Measurements from ENCODE around the gene CTNNA3.

Gene CTNNA3

GRCh38 chr10:66880826-66881225 is 815.2 kb downstream of the CTNNA3 start:
- no peak for DNase-seq

GRCh38 chr10:66880292-66880691 is 815.7 kb downstream of the CTNNA3 start:
- no peak for DNase-seq

GRCh38 chr10:66877361-66877760 is 818.6 kb downstream of the CTNNA3 start:
- DNase-seq = no peak

- no peak for DNase-seq
Observed at GRCh38 chr10:66869635-66870034, 826.4 kb downstream of the CTNNA3 start.

- DNase-seq = no peak
Observed at GRCh38 chr10:66862687-66863258, 833.2 kb downstream of the CTNNA3 start.

- DNase-seq = no peak
Observed at GRCh38 chr10:66860376-66860945, 835.5 kb downstream of the CTNNA3 start.

GRCh38 chr10:66852811-66853210 is 843.2 kb downstream of the CTNNA3 start:
- DNase-seq = no peak

GRCh38 chr10:66848856-66849255 is 847.1 kb downstream of the CTNNA3 start:
- no peak for DNase-seq

GRCh38 chr10:66844176-66844942 is 851.6 kb downstream of the CTNNA3 start:
- DNase-seq = no peak

- no peak for DNase-seq
Observed at GRCh38 chr10:66843396-66843795, 852.6 kb downstream of the CTNNA3 start.

- DNase-seq = no peak
Observed at GRCh38 chr10:66842867-66843266, 853.1 kb downstream of the CTNNA3 start.

GRCh38 chr10:66842371-66842770 is 853.6 kb downstream of the CTNNA3 start:
- no peak for DNase-seq

GRCh38 chr10:66838656-66839055 is 857.3 kb downstream of the CTNNA3 start:
- no peak for DNase-seq

GRCh38 chr10:66837990-66838389 is 858.0 kb downstream of the CTNNA3 start:
- DNase-seq = no peak

GRCh38 chr10:66837335-66837734 is 858.7 kb downstream of the CTNNA3 start:
- DNase-seq = no peak

- no peak for DNase-seq
Observed at GRCh38 chr10:66836771-66837170, 859.2 kb downstream of the CTNNA3 start.

GRCh38 chr10:66836057-66836456 is 859.9 kb downstream of the CTNNA3 start:
- DNase-seq = no peak

- DNase-seq = no peak
Observed at GRCh38 chr10:66835400-66835799, 860.6 kb downstream of the CTNNA3 start.

GRCh38 chr10:66834802-66835201 is 861.2 kb downstream of the CTNNA3 start:
- no peak for DNase-seq

GRCh38 chr10:66833861-66834260 is 862.1 kb downstream of the CTNNA3 start:
- no peak for DNase-seq

GRCh38 chr10:66832781-66833422 is 863.1 kb downstream of the CTNNA3 start:
- DNase-seq = no peak

- no peak for DNase-seq
Observed at GRCh38 chr10:66828957-66829356, 867.0 kb downstream of the CTNNA3 start.
